H1 (cell line): Measurements from ENCODE around the gene ENTPD1. TPM values are rescaled to one million over a fixed set of nuclear protein-coding genes. Genes with fewer than 3 reads are reported as not detected.
"Not testable (repeated sequence)": the region's sequence is repeated elsewhere in the genome, so short reads cannot be mapped to it uniquely, and the experiment has no call there.

Experiments used
- CTCF ChIA-PET: fragments of 300-600 bp; sonication (Branson Sonifier 250); formaldehyde crosslinking; loops from one replicate; lab custom pipeline; 2021; ENCODE audit not compliant: partially characterized antibody; lab: Charles Lee
- POLR2A ChIA-PET: fragments of 300-600 bp; sonication (Branson Sonifier 250); formaldehyde crosslinking; loops from one replicate; lab custom pipeline; 2021; ENCODE audit warnings: inconsistent platforms; ENCODE audit not compliant: partially characterized antibody; lab: Charles Lee
- DNase-seq, 2 experiments: peaks; one replicate each; pipeline versions ENCODE4 v3.0.0 to v3.0.0-alpha.2; 2010 to 2022; ENCODE audit warnings: low spot score in 2 of 2, low read depth in 1 of 2, mixed read lengths in 1 of 2
- FAIRE-seq: peaks from 2 replicates; lab custom pipeline; 2011; peaks lifted over from hg19 to GRCh38; lab: Jason Lieb, UNC
- H2AFZ ChIP-seq: 2 replicates; pipeline ENCODE4 v1.8.1; 2012; ENCODE audit warnings: low read length, inconsistent platforms
- H2AK5ac ChIP-seq: 2 replicates; pipeline ENCODE4 v1.6.1; 2013; ENCODE audit warnings: low read depth, low read length
- H2BK120ac ChIP-seq: replicated peaks from 2 replicates; pipeline ENCODE3; 2013; ENCODE audit warnings: low read depth, low read length, inconsistent platforms
- H2BK12ac ChIP-seq: 2 replicates; pipeline ENCODE4 v1.6.1; 2013; ENCODE audit warnings: low read depth, low read length
- H2BK15ac ChIP-seq: 2 replicates; pipeline ENCODE4 v1.6.1; 2013; ENCODE audit warnings: low read length
- H2BK20ac ChIP-seq: 2 replicates; pipeline ENCODE4 v1.6.1; 2013; ENCODE audit warnings: low read length
- H2BK5ac ChIP-seq: 2 replicates; pipeline ENCODE4 v1.6.1; 2013; ENCODE audit warnings: low read depth, low read length
- H3K14ac ChIP-seq: 2 replicates; pipeline ENCODE4 v1.6.1; 2013; ENCODE audit warnings: inconsistent platforms; ENCODE audit not compliant: insufficient read length
- H3K18ac ChIP-seq: 2 replicates; pipeline ENCODE4 v1.6.1; 2013; ENCODE audit warnings: low read length; ENCODE audit errors: extremely low read depth
- H3K23ac ChIP-seq: 2 replicates; pipeline ENCODE4 v1.6.1; 2013; ENCODE audit warnings: inconsistent platforms; ENCODE audit not compliant: insufficient read length
- H3K23me2 ChIP-seq: 2 replicates; pipeline ENCODE4 v1.6.1; 2013; ENCODE audit warnings: low read depth, low read length
- H3K27ac ChIP-seq: 2 replicates; pipeline ENCODE4 v1.6.1; 2011; ENCODE audit warnings: low read depth, low read length, inconsistent platforms
- H3K27me3 ChIP-seq, 4 experiments: replicated peaks in 1 of 4; 1 replicate in 1 of 4; 2 replicates in 3 of 4; pipeline versions ENCODE4 v1.6.1 to v1.8.1; 2011 to 2013; ENCODE audit warnings: low read length in 3 of 4, mild to moderate bottlenecking in 3 of 4, inconsistent platforms in 2 of 4, mixed read lengths in 2 of 4, moderate library complexity in 1 of 4; ENCODE audit not compliant: control insufficient read depth in 3 of 4, insufficient read depth in 3 of 4; ENCODE audit errors: extremely low read depth in 1 of 4
- H3K36me3 ChIP-seq, 4 experiments: 2 replicates each; pipeline versions ENCODE4 v1.6.1 to v1.8.1; 2011 to 2013; ENCODE audit warnings: mild to moderate bottlenecking in 4 of 4, low read length in 3 of 4, moderate library complexity in 2 of 4, control low read depth in 1 of 4, inconsistent platforms in 1 of 4; ENCODE audit not compliant: insufficient read depth in 4 of 4, control insufficient read depth in 2 of 4
- H3K4ac ChIP-seq: replicated peaks from 2 replicates; pipeline ENCODE3; 2013; ENCODE audit warnings: low read length, low read depth, mixed read lengths, inconsistent platforms; ENCODE audit not compliant: insufficient read length
- H3K4me1 ChIP-seq, 4 experiments: replicated peaks in 1 of 4; 1 replicate in 1 of 4; 2 replicates in 3 of 4; pipeline versions ENCODE4 v1.6.1 to v1.8.1; 2011 to 2013; ENCODE audit warnings: low read length in 3 of 4, inconsistent platforms in 2 of 4, mixed read lengths in 1 of 4; ENCODE audit not compliant: insufficient read depth in 4 of 4, control insufficient read depth in 3 of 4
- H3K4me2 ChIP-seq, 2 experiments: 2 replicates each; pipeline versions ENCODE4 v1.6.1 to v1.8.1; 2011 to 2013; ENCODE audit warnings: low read depth in 2 of 2, low read length in 2 of 2, control low read depth in 1 of 2, inconsistent platforms in 1 of 2, mild to moderate bottlenecking in 1 of 2; ENCODE audit not compliant: insufficient read depth in 1 of 2
- H3K4me3 ChIP-seq, 4 experiments: fragments of 200-600, 300-600 bp in 1 of 4; sonication (generic), shearing (Covaris generic), sonication (Bioruptor Twin) in 1 of 4; 2 replicates each; pipeline versions ENCODE4 v1.5.1 to v1.8.1; 2011 to 2016; ENCODE audit warnings: low read length in 4 of 4, low read depth in 3 of 4, control low read depth in 2 of 4, inconsistent platforms in 2 of 4, mild to moderate bottlenecking in 2 of 4, mixed read lengths in 1 of 4, moderate library complexity in 1 of 4; ENCODE audit not compliant: insufficient read depth in 2 of 4; ENCODE audit errors: extremely low read depth in 1 of 4
- H3K56ac ChIP-seq: replicated peaks from 2 replicates; pipeline ENCODE3; 2013; ENCODE audit warnings: low read depth, mild to moderate bottlenecking, mixed read lengths, low read length, inconsistent platforms; ENCODE audit not compliant: insufficient read length
- H3K79me1 ChIP-seq: 2 replicates; pipeline ENCODE4 v1.6.1; 2013; ENCODE audit warnings: low read depth, low read length, control low read depth
- H3K79me2 ChIP-seq, 2 experiments: 2 replicates each; pipeline versions ENCODE4 v1.6.1 to v1.8.1; 2012 to 2013; ENCODE audit warnings: low read length in 2 of 2, mild to moderate bottlenecking in 2 of 2, inconsistent platforms in 1 of 2; ENCODE audit not compliant: insufficient read depth in 2 of 2, control insufficient read depth in 1 of 2
- H3K9ac ChIP-seq, 4 experiments: replicated peaks in 1 of 4; 1 replicate in 1 of 4; 2 replicates in 3 of 4; pipeline versions ENCODE4 v1.6.1 to v1.8.1; 2011 to 2013; ENCODE audit warnings: low read depth in 3 of 4, low read length in 3 of 4, control low read depth in 2 of 4, mild to moderate bottlenecking in 2 of 4, moderate library complexity in 2 of 4, inconsistent platforms in 1 of 4; ENCODE audit errors: extremely low read depth in 1 of 4
- H3K9me3 ChIP-seq, 2 experiments: 2 replicates each; pipeline versions ENCODE4 v1.6.1 to v1.8.1; 2012 to 2013; ENCODE audit warnings: mild to moderate bottlenecking in 2 of 2, moderate library complexity in 2 of 2, control low read depth in 1 of 2, inconsistent platforms in 1 of 2, low read depth in 1 of 2, low read length in 1 of 2, mixed read lengths in 1 of 2; ENCODE audit not compliant: insufficient read depth in 2 of 2
- H4K20me1 ChIP-seq, 2 experiments: replicated peaks in 1 of 2; 2 replicates each; pipeline versions ENCODE3 to v1.8.1; 2011 to 2013; ENCODE audit warnings: inconsistent platforms in 2 of 2, low read length in 2 of 2, mild to moderate bottlenecking in 1 of 2; ENCODE audit not compliant: insufficient read depth in 2 of 2, control insufficient read depth in 1 of 2
- H4K5ac ChIP-seq: 2 replicates; pipeline ENCODE4 v1.6.1; 2013; ENCODE audit warnings: low read length, low read depth, mixed read lengths, inconsistent platforms; ENCODE audit not compliant: insufficient read length
- H4K8ac ChIP-seq: 2 replicates; pipeline ENCODE4 v1.8.0; 2013; ENCODE audit warnings: mild to moderate bottlenecking, moderate library complexity, low read length, inconsistent platforms; ENCODE audit not compliant: insufficient read depth; ENCODE audit errors: extremely low read depth
- H4K91ac ChIP-seq: replicated peaks from 2 replicates; pipeline ENCODE3; 2013; ENCODE audit warnings: low read length, mixed read lengths, inconsistent platforms; ENCODE audit not compliant: insufficient read length
- WGBS, 2 experiments: shearing (Covaris generic) in 1 of 2; methylation state at CpG; one replicate each; pipeline versions ENCODE4 v1.1.6 to v1.1.7; 2013 to 2015; ENCODE audit warnings: low lambda C conversion rate in 2 of 2, mixed read lengths in 2 of 2, inconsistent platforms in 1 of 2, low coverage in 1 of 2, missing lambda C conversion rate in 1 of 2; ENCODE audit not compliant: insufficient replicate concordance in 2 of 2, insufficient coverage in 1 of 2, insufficient read length in 1 of 2; ENCODE audit errors: extremely low coverage in 1 of 2, missing lambda C conversion rate in 1 of 2; 5-methylcytosine and 5-hydroxymethylcytosine counted together
- polyA plus RNA-seq, 7 experiments: library from polyadenylated mRNA; depleted of rRNA in 3 of 7; stranded (reverse) in 5 of 7; unstranded in 2 of 7; fragments of >200 nt in 5 of 7; fragments of 200-250 nt in 2 of 7; gene quantifications; 1 replicate in 5 of 7; 2 replicates in 1 of 7; 4 replicates in 1 of 7; pipeline versions ENCODE4 v1.2.1 to v1.2.3, GENCODE V29; 2011 to 2013; ENCODE audit warnings: missing spikeins in 2 of 7, mixed read lengths in 2 of 7
- total RNA-seq: library from RNA; stranded (reverse); fragmentation: NEBNext Ultra II Directional; extraction: Animal tissue kit (Norgen Biotek cat#: 25700); gene quantifications from 2 replicates; pipeline ENCODE4 v1.2.1, GENCODE V29; 2021

Gene ENTPD1
- total and polyA plus RNA-seq, 2 of the 8 experiments (the other 6 are each of a cell fraction or from before 2014, with no cell fraction given): 2.2 to 2.5 TPM

DNA sequence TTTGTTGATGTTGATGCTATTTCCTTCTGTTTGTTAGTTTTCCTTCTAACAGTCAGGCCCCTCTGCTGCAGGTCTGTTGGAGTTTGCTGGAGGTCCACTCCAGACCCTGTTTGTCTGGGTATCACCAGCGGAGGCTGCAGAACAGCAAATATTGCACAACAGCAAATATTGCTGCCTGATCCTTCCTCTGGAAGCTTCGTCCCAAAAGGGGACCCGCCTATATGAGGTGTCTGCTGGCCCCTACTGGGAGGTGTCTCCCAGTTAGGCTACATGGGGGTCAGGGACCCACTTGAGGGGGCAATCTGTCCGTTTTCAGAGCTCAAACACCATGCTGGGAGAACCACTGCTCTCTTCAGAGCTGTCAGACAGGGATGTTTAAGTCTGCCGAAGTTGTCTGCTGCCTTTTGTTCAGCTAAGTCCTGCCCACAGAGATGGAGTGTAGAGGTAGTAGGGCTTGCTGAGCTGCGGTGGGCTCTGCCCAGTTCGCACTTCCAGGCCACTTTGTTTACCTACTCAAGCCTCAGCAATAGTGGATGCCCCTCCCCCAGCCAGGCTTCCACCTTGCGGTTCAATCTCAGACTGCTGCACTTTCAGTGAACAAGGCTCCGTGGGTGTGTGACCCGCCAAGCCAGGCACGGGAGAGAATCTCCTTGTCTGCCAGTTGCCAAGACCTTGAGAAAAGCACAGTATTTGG, 50.9 kb downstream of the ENTPD1 start:
- H3K9me3 ChIP-seq: peaks cover 0 to 30% of the 10 kb centered on the region in 2 experiments
- FAIRE-seq: not testable (repeated sequence)

More for the DNA sequence above, 50.9 kb downstream of the ENTPD1 start:
- H3K4ac ChIP-seq, H3K23me2 ChIP-seq, DNase-seq, H2BK12ac ChIP-seq, H3K27me3 ChIP-seq, H4K5ac ChIP-seq, H2AFZ ChIP-seq, H3K79me2 ChIP-seq, H3K27ac ChIP-seq, H3K9ac ChIP-seq, H3K4me1 ChIP-seq, H2BK20ac ChIP-seq, H3K14ac ChIP-seq, H2BK15ac ChIP-seq, H4K20me1 ChIP-seq, H3K79me1 ChIP-seq, POLR2A ChIA-PET, H3K23ac ChIP-seq, H2BK5ac ChIP-seq, H3K4me2 ChIP-seq, H3K18ac ChIP-seq, H4K8ac ChIP-seq, H3K36me3 ChIP-seq, H4K91ac ChIP-seq, H2AK5ac ChIP-seq, H2BK120ac ChIP-seq, H3K56ac ChIP-seq, H3K4me3 ChIP-seq: not testable (repeated sequence)
- CTCF ChIA-PET: interaction anchor here (0.8 to 1.0 kb wide), 2 partner anchors 34 to 51 kb away, joined by 3 read pairs; partner anchors contain the start of gene ENTPD1
- 88% methylated on average over 11 of the region's 11 CpGs; no CpG with 5 or more reads in 1 of the 2 experiments for WGBS, 2 experiments
